ENCODE data around the gene TTLL1.

The TTLL1 gene

GRCh38 chr22:43088984-43089717, at the start of gene TTLL1:
Gene TTLL1, minus strand, starts transcription at chr22:43089391. Its CDS starts 13,805 bp downstream, at chr22:43075586.
- peak; percentile 49 for DNase-seq

GRCh38 chr22:43136801-43137200, 47.6 kb upstream of the TTLL1 start:
- no peak for DNase-seq

- DNase-seq = no peak
Observed at GRCh38 chr22:43136255-43136654, 47.1 kb upstream of the TTLL1 start.

- no peak for DNase-seq
Observed at GRCh38 chr22:43135565-43135964, 46.4 kb upstream of the TTLL1 start.

- no peak for DNase-seq
Observed at GRCh38 chr22:43134553-43134952, 45.4 kb upstream of the TTLL1 start.

- no peak for DNase-seq
Observed at GRCh38 chr22:43133401-43133800, 44.2 kb upstream of the TTLL1 start.

- DNase-seq = no peak
Observed at GRCh38 chr22:43131773-43132501, 42.7 kb upstream of the TTLL1 start.

GRCh38 chr22:43129426-43130425, 40.5 kb upstream of the TTLL1 start:
- no peak for DNase-seq

- DNase-seq = no peak
Observed at GRCh38 chr22:43128928-43129424, 39.8 kb upstream of the TTLL1 start.

- DNase-seq = no peak
Observed at GRCh38 chr22:43128116-43128515, 38.9 kb upstream of the TTLL1 start.

GRCh38 chr22:43127166-43127908, 38.1 kb upstream of the TTLL1 start:
- DNase-seq = no peak

GRCh38 chr22:43126501-43127165, 37.4 kb upstream of the TTLL1 start:
- DNase-seq = no peak

GRCh38 chr22:43118953-43119458, 29.8 kb upstream of the TTLL1 start:
- DNase-seq = no peak

- DNase-seq = no peak
Observed at GRCh38 chr22:43118024-43118849, 29.0 kb upstream of the TTLL1 start.

GRCh38 chr22:43116932-43117331, 27.7 kb upstream of the TTLL1 start:
- DNase-seq = no peak

GRCh38 chr22:43114958-43115357, 25.8 kb upstream of the TTLL1 start:
- no peak for DNase-seq

GRCh38 chr22:43113526-43114251, 24.5 kb upstream of the TTLL1 start:
- no peak for DNase-seq

- DNase-seq = no peak
Observed at GRCh38 chr22:43110927-43111623, 21.9 kb upstream of the TTLL1 start.

GRCh38 chr22:43110444-43110926, 21.3 kb upstream of the TTLL1 start, which contains the start of gene BIK:
Gene BIK, plus strand, starts transcription at chr22:43110750. Its CDS starts 13,273 bp downstream, at chr22:43124023.
- DNase-seq = no peak

Measured in NCI-H1436 treated with DMSO at 0.1 percent for 48 hours (cell line).